ENCODE data around the gene CUTC.

- TF ChIP-seq POLR2AphosphoS5 (IDR thresholded peaks at IDR 0.05) (no peak), CTCF (IDR thresholded peaks at IDR 0.05) (no peak)
These were observed 33.8 kb downstream of the CUTC start for GRCh38 chr10:99765672-99766301.

All from suprapubic skin (tissue), 3 donors.